Prostate gland (tissue), 2 donors: ENCODE data around the gene RASL10A.

Experiments
- CTCF ChIP-seq, 4 experiments: fragments of 200-600 bp in 2 of 4; fragments of 450-650 bp in 2 of 4; sonication (generic) in 2 of 4; IDR thresholded peaks; 1 replicate in 3 of 4; 2 replicates in 1 of 4; pipeline ENCODE4 v1.5.1; 2016 to 2019; ENCODE audit warnings: antibody characterized with exemption in 4 of 4, mild to moderate bottlenecking in 2 of 4, moderate library complexity in 2 of 4
- POLR2A ChIP-seq: fragments of 450-650 bp; IDR thresholded peaks from one replicate; pipeline ENCODE4 v1.6.1; 2016; ENCODE audit warnings: antibody characterized with exemption, mild to moderate bottlenecking
- POLR2AphosphoS5 ChIP-seq: sonication (generic); formaldehyde crosslinking; IDR thresholded peaks from one replicate; pipeline ENCODE4 v1.6.1; 2017; ENCODE audit warnings: antibody characterized with exemption

- TF ChIP-seq POLR2A (no peak), POLR2AphosphoS5 (no peak), CTCF (IDR thresholded peaks at IDR 0.05) (no peak)
Observed at GRCh38 chr22:29330291-29330690, 14.8 kb upstream of the RASL10A start.
